ENCODE measurements around the gene KLRC3.
A peak's percentile ranks its signal among the peaks of the same experiment; 100 is the strongest.
"Not testable (repeated sequence)": the region's sequence is repeated elsewhere in the genome, so short reads cannot be mapped to it uniquely, and the experiment has no call there.

The KLRC3 gene

GRCh38 chr12:10425938-10426337 is 5.5 kb upstream of the KLRC3 start:
- not testable (repeated sequence) for H3K4me1 ChIP-seq (ENCODE audit: insufficient read depth, low read length); H3K9me3 ChIP-seq (ENCODE audit: control insufficient read depth, insufficient read depth, low read length); H3K36me3 ChIP-seq (ENCODE audit: insufficient read depth, low read length); H3K9ac ChIP-seq (ENCODE audit: low read depth, low read length)

GRCh38 chr12:10424260-10424899 is 4.0 kb upstream of the KLRC3 start:
- not testable (repeated sequence) for H3K36me3 ChIP-seq (ENCODE audit: insufficient read depth, low read length); H3K9ac ChIP-seq (ENCODE audit: low read depth, low read length); H3K9me3 ChIP-seq (ENCODE audit: control insufficient read depth, insufficient read depth, low read length); H3K4me1 ChIP-seq (ENCODE audit: insufficient read depth, low read length)

DNA sequence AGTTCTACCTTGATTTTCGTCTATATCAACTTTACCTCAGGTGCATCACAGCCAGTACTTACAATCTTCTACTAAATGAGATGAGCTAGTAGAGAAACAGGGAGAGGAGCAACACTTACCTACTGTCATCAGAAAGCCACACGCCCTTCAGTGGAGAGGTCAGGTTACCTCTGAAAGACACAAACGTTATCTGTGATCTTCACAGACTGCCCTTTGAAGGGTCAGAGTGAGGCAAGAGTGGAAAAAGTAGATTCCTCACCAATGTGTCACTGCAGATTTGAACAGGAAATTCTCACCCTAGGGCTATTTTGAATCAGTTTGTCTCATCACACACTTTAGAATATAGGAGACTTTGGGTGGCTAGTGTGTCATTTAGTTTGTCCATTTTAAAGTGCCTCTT is 1.8 kb upstream of the KLRC3 start:
- not testable (repeated sequence) for H3K9ac ChIP-seq (ENCODE audit: low read depth, low read length); H3K4me1 ChIP-seq (ENCODE audit: insufficient read depth, low read length); H3K9me3 ChIP-seq (ENCODE audit: control insufficient read depth, insufficient read depth, low read length); H3K36me3 ChIP-seq (ENCODE audit: insufficient read depth, low read length)

DNA sequence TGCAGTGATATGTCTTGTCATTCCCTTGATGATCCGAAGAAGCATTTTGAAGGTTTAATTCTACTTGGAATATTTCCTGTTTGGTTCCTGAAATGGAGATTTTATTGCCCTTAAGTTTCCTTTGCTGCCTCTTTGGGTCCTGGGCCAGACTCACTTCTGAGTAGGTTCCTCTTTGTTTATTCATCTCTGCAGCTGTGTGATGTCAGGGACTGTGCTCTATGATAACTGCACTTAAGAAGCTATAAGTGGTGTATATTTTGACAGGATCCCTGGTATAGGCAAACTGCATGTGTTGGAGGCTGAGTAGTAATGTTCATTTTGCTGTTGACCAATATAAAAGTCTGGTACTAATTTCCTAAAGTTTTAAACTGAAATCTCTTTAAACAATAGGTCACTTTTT is 11.0 kb downstream of the KLRC3 start, which contains the start of gene KLRC4:
TSS of gene KLRC4 (minus strand) at position 366 of the 400 bp plus-strand sequence. CDS start at position 184, 182 bp downstream.
- Histone ChIP-seq H3K4me1 (ENCODE audit: insufficient read depth, low read length) (0 out of 2 replicates have a peak, but pooled peaks cover 6% of the 10 kb centered on the region), H3K9ac (ENCODE audit: low read depth, low read length) (no peak within 1 kb of the TSS), H3K36me3 (ENCODE audit: insufficient read depth, low read length) (no peaks in the 10 kb centered on the region), H3K9me3 (ENCODE audit: control insufficient read depth, insufficient read depth, low read length) (no peaks in the 10 kb centered on the region)

DNA sequence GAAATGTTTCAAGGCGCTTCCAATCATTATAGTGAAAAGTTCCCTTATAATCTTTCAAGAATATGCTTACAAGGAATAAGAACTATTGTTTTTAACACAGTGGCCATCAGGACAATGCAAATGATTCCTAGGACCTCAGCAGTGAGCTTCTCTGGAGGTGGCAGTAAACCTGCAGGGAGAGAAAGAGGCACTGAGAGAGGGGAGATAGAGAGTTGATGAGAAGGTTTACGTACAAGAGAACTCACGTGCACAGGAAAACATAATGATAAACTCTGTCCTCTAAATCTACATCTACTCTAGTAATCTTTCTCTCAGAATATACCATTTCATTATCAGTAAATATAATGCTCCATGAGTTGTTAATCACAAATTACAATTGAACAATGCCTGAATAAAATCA is 11.6 kb downstream of the KLRC3 start:
- H3K36me3 ChIP-seq (ENCODE audit: insufficient read depth, low read length) = no peaks in the 10 kb centered on the region
- no peak overlapping the region for H3K9ac ChIP-seq (ENCODE audit: low read depth, low read length)
- H3K4me1 ChIP-seq (ENCODE audit: insufficient read depth, low read length) = 0 out of 2 replicates have a peak, but pooled peaks cover 6% of the 10 kb centered on the region
- no peaks in the 10 kb centered on the region for H3K9me3 ChIP-seq (ENCODE audit: control insufficient read depth, insufficient read depth, low read length)

GRCh38 chr12:10406725-10407124 is 13.7 kb downstream of the KLRC3 start:
- Histone ChIP-seq H3K36me3 (ENCODE audit: insufficient read depth, low read length) (no peaks in the 10 kb centered on the region), H3K9me3 (ENCODE audit: control insufficient read depth, insufficient read depth, low read length) (no peaks in the 10 kb centered on the region), H3K9ac (ENCODE audit: low read depth, low read length) (no peak overlapping the region), H3K4me1 (ENCODE audit: insufficient read depth, low read length) (0 out of 2 replicates have a peak, but pooled peaks cover 6% of the 10 kb centered on the region)

DNA sequence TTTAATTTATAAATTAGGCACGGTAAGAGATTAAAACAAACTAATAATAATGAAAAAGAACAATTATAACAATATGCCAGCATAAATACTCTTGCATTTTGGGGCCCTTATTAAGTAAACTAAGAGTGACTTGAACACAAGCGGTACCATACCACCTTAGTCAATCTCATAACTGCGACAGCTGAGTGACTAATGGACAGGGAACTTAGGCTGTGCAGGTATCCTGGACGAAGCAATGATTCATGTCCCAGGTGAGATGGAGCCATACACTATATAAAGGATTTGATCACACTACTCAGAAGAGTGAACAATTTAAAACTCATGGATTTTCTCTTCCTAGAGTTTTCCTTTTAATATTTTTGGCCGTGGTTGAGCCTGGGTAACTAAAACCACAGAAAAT is 15.1 kb downstream of the KLRC3 start:
- Histone ChIP-seq H3K9ac (ENCODE audit: low read depth, low read length) (no peak overlapping the region), H3K36me3 (ENCODE audit: insufficient read depth, low read length) (no peaks in the 10 kb centered on the region), H3K9me3 (ENCODE audit: control insufficient read depth, insufficient read depth, low read length) (no peaks in the 10 kb centered on the region), H3K4me1 (ENCODE audit: insufficient read depth, low read length) (0 out of 2 replicates have a peak, but pooled peaks cover 6% of the 10 kb centered on the region)

- H3K9ac ChIP-seq (ENCODE audit: low read depth, low read length) = no peak overlapping the region
- H3K36me3 ChIP-seq (ENCODE audit: insufficient read depth, low read length) = no peaks in the 10 kb centered on the region
- H3K4me1 ChIP-seq (ENCODE audit: insufficient read depth, low read length) = 0 out of 2 replicates have a peak, but pooled peaks cover 6% of the 10 kb centered on the region
- no peaks in the 10 kb centered on the region for H3K9me3 ChIP-seq (ENCODE audit: control insufficient read depth, insufficient read depth, low read length)
These were observed 15.6 kb downstream of the KLRC3 start for GRCh38 chr12:10404798-10405197.

GRCh38 chr12:10400829-10401228 is 19.6 kb downstream of the KLRC3 start:
- Histone ChIP-seq H3K36me3 (ENCODE audit: insufficient read depth, low read length) (no peaks in the 10 kb centered on the region), H3K4me1 (ENCODE audit: insufficient read depth, low read length) (peaks cover 6% of the 10 kb centered on the region), H3K9me3 (ENCODE audit: control insufficient read depth, insufficient read depth, low read length) (no peaks in the 10 kb centered on the region), H3K9ac (ENCODE audit: low read depth, low read length) (no peak overlapping the region)

GRCh38 chr12:10398168-10398567 is 22.2 kb downstream of the KLRC3 start:
- no peak overlapping the region; the same call in 1 of the 2 replicates for H3K9ac ChIP-seq (ENCODE audit: low read depth, low read length)
- H3K36me3 ChIP-seq (ENCODE audit: insufficient read depth, low read length) = no peaks in the 10 kb centered on the region
- peaks cover 18% of the 10 kb centered on the region for H3K4me1 ChIP-seq (ENCODE audit: insufficient read depth, low read length)
- H3K9me3 ChIP-seq (ENCODE audit: control insufficient read depth, insufficient read depth, low read length) = no peaks in the 10 kb centered on the region

- no peaks in the 10 kb centered on the region for H3K9me3 ChIP-seq (ENCODE audit: control insufficient read depth, insufficient read depth, low read length)
- H3K9ac ChIP-seq (ENCODE audit: low read depth, low read length) = peak overlapping the region; percentile 56
- no peaks in the 10 kb centered on the region for H3K36me3 ChIP-seq (ENCODE audit: insufficient read depth, low read length)
- peaks cover 18% of the 10 kb centered on the region for H3K4me1 ChIP-seq (ENCODE audit: insufficient read depth, low read length)
These were observed 23.1 kb downstream of the KLRC3 start for GRCh38 chr12:10397296-10397695.

DNA sequence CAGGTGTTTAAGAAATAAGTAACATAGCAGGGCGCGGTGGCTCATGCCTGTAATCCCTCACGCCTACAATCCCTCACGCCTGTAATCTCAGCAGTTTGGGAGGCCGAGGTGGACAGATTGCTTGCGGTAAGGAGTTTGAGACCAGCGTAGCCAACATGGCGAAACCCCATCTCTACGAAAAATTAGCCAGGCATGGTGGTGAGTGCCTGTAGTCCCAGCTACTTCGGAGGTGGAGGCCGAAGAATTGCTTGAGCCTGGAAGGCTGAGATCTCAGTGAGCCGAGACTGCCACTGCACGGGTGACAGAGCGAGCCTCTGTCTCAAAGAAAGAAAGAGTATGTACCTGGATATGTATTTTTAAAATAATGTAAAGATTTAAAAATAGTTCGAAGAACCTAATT is 24.2 kb downstream of the KLRC3 start:
- not testable (repeated sequence) for H3K36me3 ChIP-seq (ENCODE audit: insufficient read depth, low read length); H3K9me3 ChIP-seq (ENCODE audit: control insufficient read depth, insufficient read depth, low read length)
- Histone ChIP-seq H3K9ac (ENCODE audit: low read depth, low read length) (peak overlapping the region; percentile 51; the same call in 1 of the 2 replicates), H3K4me1 (ENCODE audit: insufficient read depth, low read length) (peaks cover 18% of the 10 kb centered on the region)

- Histone ChIP-seq H3K9ac (ENCODE audit: low read depth, low read length) (peak overlapping the region; percentile 51), H3K36me3 (ENCODE audit: insufficient read depth, low read length) (no peaks in the 10 kb centered on the region), H3K9me3 (ENCODE audit: control insufficient read depth, insufficient read depth, low read length) (no peaks in the 10 kb centered on the region), H3K4me1 (ENCODE audit: insufficient read depth, low read length) (peaks cover 18% of the 10 kb centered on the region)
These were observed 24.9 kb downstream of the KLRC3 start for GRCh38 chr12:10395390-10395998.

DNA sequence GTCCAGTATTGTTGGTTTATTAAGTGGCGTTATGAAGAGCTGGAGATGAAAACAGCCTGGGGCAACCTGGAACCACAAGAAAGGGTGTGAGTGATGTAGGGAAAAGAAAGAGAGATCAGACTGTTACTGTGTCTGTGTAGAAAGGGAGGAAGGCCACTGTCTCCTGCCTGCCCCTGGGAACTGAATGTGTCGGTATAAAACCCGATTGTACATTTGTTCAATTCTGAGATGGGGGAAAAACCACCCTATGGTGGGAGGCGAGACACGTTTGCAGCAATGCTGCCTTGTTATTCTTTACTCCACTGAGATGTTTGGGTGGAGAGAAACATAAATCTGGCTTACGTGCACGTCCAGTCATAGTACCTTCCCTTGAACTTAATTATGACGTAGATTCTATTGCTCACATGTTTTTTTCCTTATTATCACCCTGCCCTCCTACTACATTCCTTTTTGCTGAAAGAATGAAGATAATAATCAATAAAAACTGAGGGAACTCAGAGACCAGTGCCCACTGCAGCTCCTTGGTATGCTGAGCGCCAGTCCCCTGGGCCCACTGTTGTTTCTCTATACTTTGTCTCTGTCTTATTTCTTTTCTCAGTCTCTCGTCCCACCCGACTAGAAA is 25.8 kb downstream of the KLRC3 start:
- not testable (repeated sequence) for H3K36me3 ChIP-seq (ENCODE audit: insufficient read depth, low read length); H3K9ac ChIP-seq (ENCODE audit: low read depth, low read length); H3K9me3 ChIP-seq (ENCODE audit: control insufficient read depth, insufficient read depth, low read length)
- H3K4me1 ChIP-seq (ENCODE audit: insufficient read depth, low read length) = peaks cover 18% of the 10 kb centered on the region

DNA sequence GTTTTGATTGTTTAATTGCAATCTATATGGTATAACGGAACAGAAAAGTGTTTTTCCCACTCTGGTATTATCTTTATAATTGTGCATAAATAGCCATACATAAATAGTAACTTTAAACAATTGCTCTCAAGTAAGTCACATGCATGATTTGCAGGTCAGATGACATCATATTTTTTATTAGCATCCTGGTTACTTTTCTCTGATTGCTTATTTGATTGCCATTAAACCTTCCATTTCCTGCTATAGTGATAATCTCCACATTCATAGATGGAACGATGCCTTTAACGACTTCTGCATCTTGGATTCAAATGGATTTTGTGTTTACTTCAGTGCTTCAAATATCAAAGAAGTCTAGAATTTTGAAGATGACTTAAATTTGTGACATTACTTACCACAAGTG is 27.1 kb downstream of the KLRC3 start:
- Histone ChIP-seq H3K36me3 (ENCODE audit: insufficient read depth, low read length) (no peaks in the 10 kb centered on the region), H3K9me3 (ENCODE audit: control insufficient read depth, insufficient read depth, low read length) (no peaks in the 10 kb centered on the region), H3K4me1 (ENCODE audit: insufficient read depth, low read length) (peaks cover 18% of the 10 kb centered on the region), H3K9ac (ENCODE audit: low read depth, low read length) (no peak overlapping the region)
